Measurements from ENCODE around the gene C1orf105.

GRCh38 chr1:172442843-172443565 lies 22.5 kb downstream of the C1orf105 start:
- no peak for TF ChIP-seq CTCF (tag by site-specific recombination; IDR thresholded peaks at IDR 0.05)
- no peak for TF ChIP-seq ZNF280C (tag by site-specific recombination; IDR thresholded peaks at IDR 0.05)
- TF ChIP-seq ZNF2 (tag by site-specific recombination; IDR thresholded peaks at IDR 0.05) = no peak
- TF ChIP-seq ZNF585B (tag by site-specific recombination; IDR thresholded peaks at IDR 0.05) = no peak
- TF ChIP-seq SP7 (tag by site-specific recombination; IDR thresholded peaks at IDR 0.05) = no peak
- TF ChIP-seq ZNF121 (tag by site-specific recombination; IDR thresholded peaks at IDR 0.05) = no peak
- TF ChIP-seq ZNF274 (IDR thresholded peaks at IDR 0.05; ENCODE audit: low read length) = no peak
- no peak for TF ChIP-seq ZNF274 (tag by site-specific recombination; IDR thresholded peaks at IDR 0.05; ENCODE audit: borderline replicate concordance)
- no peak for TF ChIP-seq ZNF398 (tag by site-specific recombination; IDR thresholded peaks at IDR 0.05)
- TF ChIP-seq ZNF76 (tag by site-specific recombination; IDR thresholded peaks at IDR 0.05; ENCODE audit: borderline replicate concordance, low read depth) = no peak
- no peak for TF ChIP-seq REST (tag by site-specific recombination; IDR thresholded peaks at IDR 0.05)
- no peak for TF ChIP-seq SCRT1 (tag by site-specific recombination; IDR thresholded peaks at IDR 0.05; ENCODE audit: borderline replicate concordance)
- no peak for TF ChIP-seq ZNF624 (tag by site-specific recombination; IDR thresholded peaks at IDR 0.05)
- no peak for TF ChIP-seq ZNF292 (tag by site-specific recombination; IDR thresholded peaks at IDR 0.05; ENCODE audit: borderline replicate concordance, low read depth)
- TF ChIP-seq BCL6B (tag by site-specific recombination; IDR thresholded peaks at IDR 0.05) = no peak

All from HEK293 (cell line).